ENCODE results near the gene PCSK7. TPM values are rescaled to one million over a fixed set of nuclear protein-coding genes. Genes with fewer than 3 reads are reported as not detected.

Gene PCSK7
- total RNA-seq, 4 donors from 2014 or later, result 14.5 to 19.9 (median 16.4) TPM

DNA sequence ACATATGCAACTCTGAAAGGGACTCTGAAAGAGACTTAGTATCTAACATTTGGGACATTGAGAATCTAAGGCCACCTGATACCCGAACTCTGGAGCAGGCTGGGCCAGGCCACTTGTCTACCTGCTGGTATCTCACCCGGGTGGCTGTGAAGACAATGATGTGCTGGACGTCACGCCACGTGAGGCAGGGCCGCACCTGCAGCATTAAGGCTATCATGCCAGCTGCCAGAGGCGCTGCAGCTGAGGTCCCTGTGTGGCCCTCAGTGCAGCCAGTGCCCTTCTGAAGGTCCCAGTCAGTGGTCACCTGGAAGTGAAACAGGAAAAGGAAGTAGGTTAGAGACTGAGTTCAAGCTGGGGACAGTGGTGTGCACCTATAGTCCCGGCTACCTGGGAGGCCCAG is 12.4 kb downstream of the PCSK7 start:
- H3K27me3 ChIP-seq, result no peaks in the 10 kb centered on the region
- no peaks in the 10 kb centered on the region for H3K9me3 ChIP-seq
- no peak overlapping the region for H3K4me3 ChIP-seq
- peaks cover 4 to 56% of the 10 kb centered on the region in 2 donors for H3K36me3 ChIP-seq
- ATAC-seq, result no peak
- in situ Hi-C loops (cut with MboI; ENCODE audit: low sequenced_read_pairs in 4 of 4), result no loop called here
- no peak for DNase-seq
- TF ChIP-seq, protein P1, sequence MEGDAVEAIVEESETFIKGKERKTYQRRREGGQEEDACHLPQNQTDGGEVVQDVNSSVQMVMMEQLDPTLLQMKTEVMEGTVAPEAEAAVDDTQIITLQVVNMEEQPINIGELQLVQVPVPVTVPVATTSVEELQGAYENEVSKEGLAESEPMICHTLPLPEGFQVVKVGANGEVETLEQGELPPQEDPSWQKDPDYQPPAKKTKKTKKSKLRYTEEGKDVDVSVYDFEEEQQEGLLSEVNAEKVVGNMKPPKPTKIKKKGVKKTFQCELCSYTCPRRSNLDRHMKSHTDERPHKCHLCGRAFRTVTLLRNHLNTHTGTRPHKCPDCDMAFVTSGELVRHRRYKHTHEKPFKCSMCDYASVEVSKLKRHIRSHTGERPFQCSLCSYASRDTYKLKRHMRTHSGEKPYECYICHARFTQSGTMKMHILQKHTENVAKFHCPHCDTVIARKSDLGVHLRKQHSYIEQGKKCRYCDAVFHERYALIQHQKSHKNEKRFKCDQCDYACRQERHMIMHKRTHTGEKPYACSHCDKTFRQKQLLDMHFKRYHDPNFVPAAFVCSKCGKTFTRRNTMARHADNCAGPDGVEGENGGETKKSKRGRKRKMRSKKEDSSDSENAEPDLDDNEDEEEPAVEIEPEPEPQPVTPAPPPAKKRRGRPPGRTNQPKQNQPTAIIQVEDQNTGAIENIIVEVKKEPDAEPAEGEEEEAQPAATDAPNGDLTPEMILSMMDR (IDR thresholded peaks at IDR 0.05 in 4 of 5, conservative IDR thresholded peaks at IDR 0.05 in 1 of 5), result no peak
- TF ChIP-seq POLR2A (IDR thresholded peaks at IDR 0.05), result no peak
- peaks cover 45 to 46% of the 10 kb centered on the region in 2 donors for H3K4me1 ChIP-seq
- intact Hi-C loops (cut with DNase I; ENCODE audit: low total_unique reads), result no loop called here
- H3K27ac ChIP-seq, result peak overlapping the region; percentile 80 to 87 (median 82)

DNA sequence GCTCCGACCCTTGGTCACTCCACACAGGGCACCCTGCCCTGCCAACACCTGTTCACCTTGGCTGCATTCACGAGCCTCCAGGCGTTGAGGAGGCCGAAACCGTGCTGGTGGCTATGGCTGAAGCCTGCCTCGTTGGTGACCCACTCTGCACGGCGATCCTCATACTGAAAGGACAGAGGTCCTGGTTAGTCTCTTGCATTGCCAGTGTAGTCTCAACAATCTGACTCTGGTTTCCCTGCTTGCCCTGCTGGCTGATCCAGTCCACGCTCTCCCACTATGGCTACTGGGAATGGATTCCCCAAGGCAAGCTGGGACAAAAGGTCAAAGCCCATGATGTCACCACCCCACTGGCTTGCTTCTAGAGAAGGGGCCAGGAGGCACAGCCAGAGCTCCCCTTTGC is 12.9 kb downstream of the PCSK7 start:
- no peaks in the 10 kb centered on the region for H3K9me3 ChIP-seq
- H3K36me3 ChIP-seq, result peaks cover 4 to 56% of the 10 kb centered on the region in 2 donors
- no peak for TF ChIP-seq POLR2A (IDR thresholded peaks at IDR 0.05)
- TF ChIP-seq, protein P1 (IDR thresholded peaks at IDR 0.05 in 4 of 5, conservative IDR thresholded peaks at IDR 0.05 in 1 of 5), result no peak
- peaks cover 45 to 46% of the 10 kb centered on the region in 2 donors for H3K4me1 ChIP-seq
- no peak for DNase-seq
- no peaks in the 10 kb centered on the region for H3K27me3 ChIP-seq
- no peak for ATAC-seq
- no peak overlapping the region for H3K4me3 ChIP-seq
- in situ Hi-C loops (cut with MboI; ENCODE audit: low sequenced_read_pairs in 4 of 4), result no loop called here
- H3K27ac ChIP-seq, result peak overlapping the region; percentile 80 to 87 (median 82)
- intact Hi-C loops (cut with DNase I; ENCODE audit: low total_unique reads), result no loop called here

DNA sequence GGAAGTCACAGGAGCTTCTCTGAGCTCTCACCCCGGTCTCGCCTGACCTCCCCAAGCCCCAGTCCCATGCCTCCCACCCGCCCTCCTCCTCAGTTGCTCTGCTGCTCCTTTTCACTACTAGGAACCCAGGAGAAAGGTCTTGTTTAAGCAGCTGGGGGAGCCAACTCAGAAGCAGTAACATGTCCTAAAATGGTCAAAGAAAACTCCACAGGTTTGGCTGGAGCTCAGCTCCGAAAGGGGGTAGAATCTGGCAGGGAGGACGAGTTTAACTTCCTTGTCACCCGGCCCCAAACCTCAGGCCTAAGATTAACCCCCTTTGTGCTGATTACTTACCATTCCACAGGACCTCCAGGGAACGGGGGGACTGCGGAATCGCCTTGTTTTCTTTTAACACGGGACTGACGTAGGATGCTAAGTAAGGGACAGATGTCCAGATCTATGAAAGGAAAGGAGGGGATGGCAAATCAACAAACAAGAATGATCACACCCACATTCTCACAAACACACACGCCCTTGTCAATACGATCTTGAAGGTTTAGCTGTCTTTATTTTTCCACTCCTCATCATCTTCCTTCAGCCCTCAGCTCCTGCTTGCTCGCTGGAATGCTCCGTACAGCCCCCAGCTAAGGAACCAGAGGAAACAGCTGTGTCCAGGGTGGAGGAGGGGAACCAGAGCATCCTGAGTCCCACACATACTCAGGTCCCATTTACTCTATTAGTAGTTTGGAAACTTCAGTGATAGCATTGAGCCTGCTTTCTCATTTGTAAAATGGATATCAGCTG is 13.5 kb downstream of the PCSK7 start:
- in situ Hi-C loops (cut with MboI; ENCODE audit: low sequenced_read_pairs in 4 of 4), result no loop called here
- DNase-seq (peak in 1 of 2 donors; percentile 64), ATAC-seq (peak in 1 of 2 donors; percentile 5)
- intact Hi-C loops (cut with DNase I; ENCODE audit: low total_unique reads), result no loop called here
- peak overlapping the region in 2 of 4 donors; percentile 12 to 16 for H3K4me3 ChIP-seq
- peaks cover 45 to 46% of the 10 kb centered on the region in 2 donors for H3K4me1 ChIP-seq
- no peaks in the 10 kb centered on the region for H3K9me3 ChIP-seq
- H3K36me3 ChIP-seq, result peaks cover 4 to 55% of the 10 kb centered on the region in 2 donors
- TF ChIP-seq POLR2A (IDR thresholded peaks at IDR 0.05), result no peak
- TF ChIP-seq, protein P1 (IDR thresholded peaks at IDR 0.05 in 4 of 5, conservative IDR thresholded peaks at IDR 0.05 in 1 of 5), result no peak
- no peaks in the 10 kb centered on the region for H3K27me3 ChIP-seq
- peak overlapping the region; percentile 80 to 87 (median 82) for H3K27ac ChIP-seq

DNA sequence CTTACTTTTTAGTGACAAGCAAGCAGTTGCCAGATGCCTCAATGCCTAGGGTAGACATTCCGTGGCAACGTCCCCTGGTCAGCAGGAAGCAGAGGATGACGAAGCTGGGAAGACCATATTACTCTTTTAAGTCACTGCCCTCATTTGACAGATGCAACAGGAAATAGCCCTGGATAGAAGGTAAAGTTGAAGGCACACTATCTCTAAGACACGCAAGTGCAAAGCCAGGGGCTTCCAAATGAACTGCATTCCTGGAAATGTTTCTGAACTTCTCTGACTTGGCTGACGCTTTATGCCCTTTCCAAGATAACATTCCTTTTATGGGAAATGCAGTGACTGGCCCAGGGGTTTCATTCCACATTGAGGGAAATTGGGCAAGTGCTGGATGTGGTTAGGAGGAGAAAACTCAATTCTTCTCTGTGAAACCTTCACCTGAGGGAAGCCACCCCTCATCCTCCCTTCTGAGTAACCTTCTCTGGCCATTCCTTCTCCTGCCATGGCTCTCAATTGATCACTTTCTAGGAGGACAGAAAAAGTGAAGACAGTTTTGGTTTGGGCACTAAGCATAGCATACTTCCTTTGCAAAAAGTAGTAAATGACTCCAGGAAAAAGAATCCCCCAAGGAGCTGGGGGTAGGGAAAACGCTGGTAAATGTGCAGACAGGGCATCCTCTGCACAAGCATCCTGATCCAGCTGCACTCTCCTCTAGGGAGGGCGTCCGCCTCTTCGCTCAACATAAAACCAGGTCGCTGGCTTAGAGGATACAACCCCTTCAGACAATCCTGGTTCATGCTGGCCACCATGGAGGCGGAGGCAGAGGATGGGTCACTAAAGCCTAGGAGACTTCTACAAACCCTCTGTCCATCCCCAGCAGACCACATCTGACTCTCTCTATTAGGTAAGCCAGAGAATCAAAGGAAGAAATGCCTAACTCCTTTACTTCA is 14.5 kb downstream of the PCSK7 start:
- ATAC-seq, result no peak
- peak overlapping the region in 2 of 4 donors; percentile 12 to 16 for H3K4me3 ChIP-seq
- H3K27ac ChIP-seq, result peak overlapping the region; percentile 80 to 87 (median 82)
- H3K9me3 ChIP-seq, result no peaks in the 10 kb centered on the region
- no peaks in the 10 kb centered on the region for H3K27me3 ChIP-seq
- H3K4me1 ChIP-seq, result peaks cover 38 to 39% of the 10 kb centered on the region in 2 donors
- in situ Hi-C loops (cut with MboI; ENCODE audit: low sequenced_read_pairs in 4 of 4), result no loop called here
- intact Hi-C loops (cut with DNase I; ENCODE audit: low total_unique reads), result no loop called here
- TF ChIP-seq, protein P1 (IDR thresholded peaks at IDR 0.05 in 4 of 5, conservative IDR thresholded peaks at IDR 0.05 in 1 of 5), result no peak
- no peak for TF ChIP-seq POLR2A (IDR thresholded peaks at IDR 0.05)
- peaks cover 4 to 59% of the 10 kb centered on the region in 2 donors for H3K36me3 ChIP-seq
- DNase-seq, result no peak
